Peyer's patch (tissue), 4 donors: ENCODE measurements around the gene NRAP. TPM values are rescaled to one million over a fixed set of nuclear protein-coding genes. Genes with fewer than 3 reads are reported as not detected.

Experiments
- DNase-seq, 3 donors: peaks; one replicate each; pipeline ENCODE4 v3.0.0-alpha.2; 2017 to 2019
- H3K27ac ChIP-seq, 4 donors: fragments of 200-600 bp; sonication (generic); one replicate each; pipeline ENCODE4 v1.5.1; 2016 to 2019
- H3K27me3 ChIP-seq, 2 donors: fragments of 200-600 bp; sonication (generic); one replicate each; pipeline ENCODE4 v1.5.1; 2019
- H3K36me3 ChIP-seq, 3 donors: fragments of 200-600 bp; sonication (generic); one replicate each; pipeline ENCODE4 v1.5.1; 2016 to 2019
- H3K4me1 ChIP-seq, 4 donors: fragments of 200-600 bp; sonication (generic); one replicate each; pipeline ENCODE4 v1.5.1; 2016 to 2019
- H3K4me3 ChIP-seq, 4 donors: fragments of 200-600 bp; sonication (generic); 1 replicate in 3 of 4; 2 replicates in 1 of 4; pipeline ENCODE4 v1.5.1; 2016 to 2019; ENCODE audit warnings: mild to moderate bottlenecking in 1 of 4
- H3K9me3 ChIP-seq, 4 donors: fragments of 200-600 bp; sonication (generic); one replicate each; pipeline ENCODE4 v1.5.1; 2016 to 2019; ENCODE audit warnings: mild to moderate bottlenecking in 1 of 4
- CTCF ChIP-seq, 6 experiments: fragments of 450-650 bp in 4 of 6; fragments of 200-600 bp in 2 of 6; sonication (generic) in 1 of 6; IDR thresholded peaks; one replicate each; pipeline ENCODE4 v1.5.1; 2017 to 2019; ENCODE audit warnings: antibody characterized with exemption in 6 of 6, mild to moderate bottlenecking in 3 of 6, moderate library complexity in 1 of 6
- POLR2A ChIP-seq, 2 donors: fragments of 450-650 bp; IDR thresholded peaks; one replicate each; pipeline ENCODE4 v1.5.1; 2017; ENCODE audit warnings: antibody characterized with exemption in 2 of 2, mild to moderate bottlenecking in 2 of 2, moderate library complexity in 2 of 2
- total RNA-seq, 4 donors: library from RNA; depleted of rRNA; stranded (reverse); fragments of >200 nt; gene quantifications; one replicate each; pipeline ENCODE4 v1.1.0, GENCODE V29; 2016

Gene NRAP
- total RNA-seq, 4 donors from 2014 or later = not detected

- DNase-seq = no peak
- Histone ChIP-seq H3K4me3 (no peak overlapping the region), H3K36me3 (peaks cover 0 to 5% (median 0%) of the 10 kb centered on the region in 3 donors), H3K9me3 (no peaks in the 10 kb centered on the region), H3K4me1 (peaks cover 0 to 21% (median 0%) of the 10 kb centered on the region in 4 donors), H3K27ac (peak overlapping the region in 1 of 4 donors; percentile 13), H3K27me3 (no peaks in the 10 kb centered on the region)
- no peak for TF ChIP-seq CTCF (IDR thresholded peaks at IDR 0.05)
- no peak for TF ChIP-seq POLR2A (IDR thresholded peaks at IDR 0.05)
These were observed 45.5 kb upstream of the NRAP start for GRCh38 chr10:113709221-113709838.

GRCh38 chr10:113708640-113709039 lies 44.8 kb upstream of the NRAP start:
- no peak for DNase-seq
- Histone ChIP-seq H3K4me1 (peaks cover 0 to 16% (median 0%) of the 10 kb centered on the region in 4 donors), H3K36me3 (peaks cover 0 to 12% (median 0%) of the 10 kb centered on the region in 3 donors), H3K27me3 (no peaks in the 10 kb centered on the region), H3K27ac (no peak overlapping the region), H3K9me3 (no peaks in the 10 kb centered on the region), H3K4me3 (no peak overlapping the region)
- TF ChIP-seq CTCF (IDR thresholded peaks at IDR 0.05) (no peak), POLR2A (IDR thresholded peaks at IDR 0.05) (no peak)

- no peak for DNase-seq
- Histone ChIP-seq H3K36me3 (peaks cover 0 to 15% (median 0%) of the 10 kb centered on the region in 3 donors), H3K27me3 (no peaks in the 10 kb centered on the region), H3K27ac (no peak overlapping the region), H3K9me3 (no peaks in the 10 kb centered on the region), H3K4me3 (no peak overlapping the region), H3K4me1 (peaks cover 0 to 16% (median 0%) of the 10 kb centered on the region in 4 donors)
- TF ChIP-seq CTCF (IDR thresholded peaks at IDR 0.05) (no peak), POLR2A (IDR thresholded peaks at IDR 0.05) (no peak)
These were observed 42.8 kb upstream of the NRAP start for GRCh38 chr10:113706623-113707022.

- Histone ChIP-seq H3K4me3 (no peak overlapping the region), H3K4me1 (peaks cover 0 to 8% (median 0%) of the 10 kb centered on the region in 4 donors), H3K36me3 (peaks cover 0 to 13% (median 0%) of the 10 kb centered on the region in 3 donors), H3K27ac (no peak overlapping the region), H3K27me3 (no peaks in the 10 kb centered on the region), H3K9me3 (no peaks in the 10 kb centered on the region)
- no peak for DNase-seq
- TF ChIP-seq CTCF (IDR thresholded peaks at IDR 0.05) = no peak
- TF ChIP-seq POLR2A (IDR thresholded peaks at IDR 0.05) = no peak
These were observed 41.5 kb upstream of the NRAP start for GRCh38 chr10:113705344-113705652.

GRCh38 chr10:113704637-113705343 lies 40.9 kb upstream of the NRAP start:
- Histone ChIP-seq H3K4me3 (no peak overlapping the region), H3K36me3 (peaks cover 0 to 16% (median 0%) of the 10 kb centered on the region in 3 donors), H3K4me1 (peaks cover 0 to 8% (median 0%) of the 10 kb centered on the region in 4 donors), H3K27me3 (no peaks in the 10 kb centered on the region), H3K9me3 (no peaks in the 10 kb centered on the region), H3K27ac (no peak overlapping the region)
- TF ChIP-seq CTCF (IDR thresholded peaks at IDR 0.05) (peak in 5 of 6 experiments; percentile 18 to 67 (median 66)), POLR2A (IDR thresholded peaks at IDR 0.05) (no peak)
- DNase-seq = no peak
